IPS-11a (cell line): ENCODE measurements around the gene LPP.

ENCODE experiments used
- H3K4me3 ChIP-seq: one replicate; pipeline ENCODE4 v1.5.1; 2013; ENCODE audit warnings: low read depth, low read length, control low read depth

Gene LPP

GRCh38 chr3:188323067-188323842 lies 169.3 kb downstream of the LPP start:
- H3K4me3 ChIP-seq = no peak overlapping the region

GRCh38 chr3:188326111-188326510 lies 172.2 kb downstream of the LPP start:
- H3K4me3 ChIP-seq = no peak overlapping the region

DNA sequence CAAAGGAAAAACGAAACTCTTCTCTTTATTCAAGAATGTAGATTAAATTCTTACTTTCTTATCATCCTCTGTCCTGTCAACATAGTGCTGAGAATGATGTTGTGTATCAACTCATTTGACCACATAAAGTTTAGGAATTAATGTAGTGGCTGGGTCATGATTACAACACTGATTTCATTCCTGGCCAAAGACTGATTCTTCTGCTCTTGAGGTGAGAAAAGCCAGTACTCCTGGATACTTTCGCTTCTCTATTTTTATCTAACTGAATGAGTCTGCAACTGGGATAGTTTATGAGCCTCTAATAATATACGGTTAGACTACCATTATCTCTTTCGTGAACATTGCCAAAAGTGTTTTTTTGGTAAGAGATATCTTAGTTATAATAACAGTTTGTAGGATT lies 173.0 kb downstream of the LPP start:
- H3K4me3 ChIP-seq = no peak overlapping the region

- H3K4me3 ChIP-seq = no peak overlapping the region
Measured at GRCh38 chr3:188327433-188327832, 173.5 kb downstream of the LPP start.

DNA sequence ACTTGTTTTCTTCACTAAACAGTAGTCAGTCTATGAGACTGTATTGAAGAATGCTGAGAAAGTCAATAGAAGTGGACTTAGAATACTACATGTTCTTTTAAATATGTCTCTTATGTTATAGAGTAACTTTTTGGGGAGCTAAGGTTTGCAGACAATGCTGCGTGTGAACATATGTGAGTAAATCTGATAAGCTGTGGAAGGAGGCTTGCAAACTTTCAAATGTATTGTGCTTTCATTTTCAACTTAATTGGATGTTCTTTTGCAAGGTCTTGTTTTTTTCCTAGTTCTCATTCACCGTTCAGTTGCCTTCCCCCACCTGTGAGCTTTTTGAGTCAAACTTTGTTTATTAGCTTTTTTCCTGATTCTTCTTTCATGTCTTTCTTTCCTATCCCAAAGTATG lies 176.2 kb downstream of the LPP start:
- no peak overlapping the region for H3K4me3 ChIP-seq

GRCh38 chr3:188331166-188331565 lies 177.2 kb downstream of the LPP start:
- no peak overlapping the region for H3K4me3 ChIP-seq

GRCh38 chr3:188332085-188332484 lies 178.1 kb downstream of the LPP start:
- no peak overlapping the region for H3K4me3 ChIP-seq

- H3K4me3 ChIP-seq = no peak overlapping the region
Measured at GRCh38 chr3:188335656-188336055, 181.7 kb downstream of the LPP start.

- H3K4me3 ChIP-seq = no peak overlapping the region
Measured at GRCh38 chr3:188336178-188336577, 182.2 kb downstream of the LPP start.

- no peak overlapping the region for H3K4me3 ChIP-seq
Measured at GRCh38 chr3:188337232-188337631, 183.3 kb downstream of the LPP start.

DNA sequence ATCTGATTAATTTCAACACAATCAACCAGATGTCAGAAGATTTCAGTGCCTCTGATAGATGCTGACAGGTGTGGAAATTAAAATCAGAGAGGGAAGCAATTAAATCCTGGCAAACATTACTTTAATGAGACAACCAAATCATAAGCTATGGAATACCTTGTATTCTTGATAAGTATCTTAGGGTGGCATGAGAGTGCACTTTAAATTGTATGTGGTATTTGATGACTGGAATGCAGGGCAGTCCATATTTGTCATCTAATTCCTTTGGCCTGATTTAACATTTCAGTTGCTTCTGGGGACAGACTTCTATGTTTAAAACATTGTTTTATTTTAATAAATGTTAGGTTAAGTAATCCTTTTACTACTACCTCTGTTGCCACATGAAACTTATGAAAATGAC lies 184.1 kb downstream of the LPP start:
- no peak overlapping the region for H3K4me3 ChIP-seq

DNA sequence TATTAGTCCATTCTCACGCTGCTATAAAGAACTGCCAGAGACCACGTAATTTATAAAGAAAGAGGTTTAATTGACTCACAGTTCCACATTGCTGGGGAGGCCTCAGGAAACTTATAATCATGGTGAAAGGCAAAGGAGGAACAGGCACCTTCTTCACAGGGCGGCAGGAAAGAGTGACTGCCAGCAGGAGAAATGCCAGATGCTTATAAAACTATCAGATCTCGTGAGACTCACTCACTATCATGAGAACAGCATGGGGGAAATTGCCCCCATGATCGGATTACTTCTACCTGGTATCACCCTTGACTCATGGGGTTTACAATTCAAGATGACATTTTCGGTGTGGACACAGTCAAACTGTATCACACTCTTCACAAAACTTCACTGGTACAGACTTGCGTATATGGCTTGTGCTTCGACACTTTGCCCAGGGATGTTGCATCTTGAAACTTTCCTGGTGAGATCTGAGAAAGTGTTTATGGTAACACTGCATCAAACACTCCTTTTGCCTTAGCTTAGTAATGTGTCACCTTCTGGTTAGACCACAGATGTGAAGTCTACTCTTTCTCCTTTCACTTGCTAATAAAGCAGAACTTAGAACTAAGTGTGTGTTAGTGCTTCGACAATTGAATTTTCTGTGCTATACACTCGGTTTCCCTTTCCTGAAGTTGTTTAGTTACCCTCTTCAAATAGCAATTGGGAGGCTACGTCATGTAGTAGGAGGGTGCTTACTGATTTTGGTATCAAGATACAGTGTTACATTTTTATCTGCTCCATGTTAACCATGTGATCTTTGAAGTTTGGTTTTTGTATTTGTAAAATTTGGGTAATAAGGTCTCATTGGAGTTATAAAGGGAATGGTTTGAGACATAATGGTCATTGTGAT lies 185.7 kb downstream of the LPP start:
- no peak overlapping the region for H3K4me3 ChIP-seq

DNA sequence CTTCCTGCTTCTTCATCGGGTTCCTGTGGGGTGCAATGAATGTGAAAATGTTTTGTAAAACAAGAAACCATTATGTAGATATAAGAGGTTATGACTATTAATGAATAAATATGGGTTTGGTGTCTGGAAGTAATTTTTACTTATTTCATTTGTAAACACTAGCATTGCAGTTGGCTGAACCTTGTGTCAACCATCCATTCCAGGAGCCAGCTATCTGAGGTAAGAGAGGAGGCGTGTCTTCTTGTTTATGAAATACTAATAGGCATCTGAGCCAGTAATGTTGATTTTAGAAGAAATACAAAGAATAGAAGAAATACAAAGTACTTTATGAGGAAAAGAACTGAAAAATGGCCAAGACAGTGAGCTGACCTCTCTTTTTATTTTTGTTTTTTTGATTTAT lies 187.5 kb downstream of the LPP start:
- no peak overlapping the region for H3K4me3 ChIP-seq

GRCh38 chr3:188342991-188343732 lies 189.2 kb downstream of the LPP start:
- H3K4me3 ChIP-seq = no peak overlapping the region

GRCh38 chr3:188343894-188344293 lies 189.9 kb downstream of the LPP start:
- no peak overlapping the region for H3K4me3 ChIP-seq

DNA sequence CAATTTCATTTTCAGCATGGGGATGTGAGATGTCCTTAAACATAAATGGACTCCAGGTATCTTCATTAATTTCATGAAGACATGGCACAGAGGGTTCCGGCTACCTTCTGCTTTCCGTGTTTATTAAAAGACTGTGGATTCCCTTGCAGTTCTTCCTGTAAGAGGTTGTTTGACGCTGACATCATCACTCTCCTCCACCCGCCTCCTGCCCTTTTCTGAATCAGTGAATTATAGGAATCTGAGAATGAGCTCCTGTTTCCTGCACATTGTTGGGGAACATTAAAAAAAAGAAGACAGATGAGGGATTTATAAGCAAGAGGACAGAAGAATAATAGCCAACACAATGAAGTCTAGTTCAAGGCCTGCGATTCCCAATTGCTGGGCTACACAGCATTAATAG lies 191.3 kb downstream of the LPP start:
- H3K4me3 ChIP-seq = no peak overlapping the region

DNA sequence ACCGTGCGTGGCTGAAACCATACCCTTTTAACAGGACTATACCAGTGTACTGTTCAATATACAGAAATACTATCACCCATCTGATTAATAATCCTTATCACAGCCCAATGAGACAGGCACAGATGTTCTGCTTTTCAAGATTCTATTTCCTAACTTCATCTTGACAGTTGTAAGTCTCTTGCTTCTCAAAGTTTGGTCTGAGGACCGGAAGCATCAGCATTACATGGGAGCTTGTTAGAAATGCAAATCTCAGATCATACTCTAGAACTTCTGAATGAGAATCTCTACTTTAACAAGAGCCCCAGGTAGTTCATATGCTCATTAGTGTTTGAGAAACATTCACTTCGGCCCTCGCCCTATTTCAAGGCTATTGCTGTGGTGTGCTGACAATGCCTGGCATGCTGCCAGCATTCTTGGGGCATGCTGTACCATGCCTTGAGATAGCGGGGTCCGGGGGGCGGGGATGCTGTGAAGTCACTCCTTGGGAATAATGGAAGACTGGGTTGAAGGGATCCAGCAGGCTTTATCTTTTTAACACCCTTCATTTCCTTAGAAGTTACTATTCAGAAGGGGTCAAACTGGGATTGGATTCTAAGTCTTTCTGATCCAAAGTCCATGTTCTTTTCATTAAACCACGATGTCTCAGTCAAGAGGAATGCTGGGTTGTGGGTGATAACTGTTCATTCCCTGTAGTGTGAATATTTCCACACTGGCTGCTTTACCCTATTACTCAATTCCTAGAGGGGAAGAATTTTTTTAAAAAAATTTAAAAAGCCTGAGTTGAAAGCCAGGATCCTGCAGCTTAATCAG lies 194.7 kb downstream of the LPP start:
- H3K4me3 ChIP-seq = no peak overlapping the region

GRCh38 chr3:188349351-188349901 lies 195.5 kb downstream of the LPP start:
- H3K4me3 ChIP-seq = no peak overlapping the region

DNA sequence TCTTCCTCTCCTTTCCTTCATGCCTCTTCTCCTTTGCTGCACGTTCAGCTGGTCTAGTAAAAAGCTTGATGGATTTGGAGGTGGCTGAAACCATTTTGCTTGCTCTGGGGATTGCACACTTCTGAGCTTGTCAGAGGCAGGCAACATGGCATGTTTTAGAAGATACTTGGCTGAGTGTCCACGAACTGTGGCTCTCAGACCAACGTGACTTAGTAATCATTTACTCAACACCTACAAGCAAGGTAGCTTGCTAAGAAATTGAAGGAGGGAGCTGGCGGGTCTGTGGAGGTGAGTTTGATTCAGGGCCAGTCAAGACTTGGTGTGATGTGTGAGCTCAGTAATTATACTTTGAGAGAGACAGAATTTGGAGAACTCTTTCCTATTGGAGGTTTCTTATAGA lies 196.0 kb downstream of the LPP start:
- H3K4me3 ChIP-seq = no peak overlapping the region

- H3K4me3 ChIP-seq = no peak overlapping the region
Measured at GRCh38 chr3:188350961-188351360, 197.0 kb downstream of the LPP start.
